ENCODE results near the gene PRDM16. TPM values are rescaled to one million over a fixed set of nuclear protein-coding genes. Genes with fewer than 3 reads are reported as not detected.
A peak's percentile ranks its signal among the peaks of the same experiment; 100 is the strongest.

The PRDM16 gene
- total and polyA plus RNA-seq, 4 donors, result 0.05 to 0.67 (median 0.19) TPM

GRCh38 chr1:3125546-3126368, 56.8 kb downstream of the PRDM16 start:
- Histone ChIP-seq H3K27ac (ENCODE audit: low read depth in 1 of 2, low read length in 2 of 2) (no peak overlapping the region), H3K9me3 (ENCODE audit: control insufficient read depth in 4 of 4, low read length in 3 of 4) (no peaks in the 10 kb centered on the region), H3K27me3 (ENCODE audit: control insufficient read depth in 4 of 4, insufficient read depth in 4 of 4, low read length in 3 of 4) (no peaks in the 10 kb centered on the region), H3K4me1 (ENCODE audit: control insufficient read depth in 4 of 4, insufficient read depth in 4 of 4, low read length in 3 of 4) (peaks cover 13 to 31% (median 30%) of the 10 kb centered on the region in 4 donors), H3K9ac (ENCODE audit: low read depth in 1 of 2, low read length in 2 of 2) (no peak overlapping the region), H3K36me3 (ENCODE audit: control insufficient read depth in 4 of 4, insufficient read depth in 3 of 4, low read depth in 1 of 4, low read length in 3 of 4) (no peaks in the 10 kb centered on the region), H3K4me3 (ENCODE audit: low read depth in 1 of 3, low read length in 3 of 3) (no peak overlapping the region)
- WGBS, result 42% methylated on average over 47 of the region's 47 CpGs
- no peak for DNase-seq (ENCODE audit: low spot score)
- TF ChIP-seq HNF4G (IDR thresholded peaks at IDR 0.05) (no peak), MAX (IDR thresholded peaks at IDR 0.05) (no peak), SP1 (IDR thresholded peaks at IDR 0.05) (no peak), TAF1 (conservative IDR thresholded peaks at IDR 0.05) (no peak), FOXA1 (IDR thresholded peaks at IDR 0.05) (no peak)

- H3K9me3 ChIP-seq (ENCODE audit: control insufficient read depth in 4 of 4, low read length in 3 of 4), result no peaks in the 10 kb centered on the region
- 84% methylated on average over 28 of the region's 28 CpGs for WGBS
- no peak for DNase-seq (ENCODE audit: low spot score)
Observed at GRCh38 chr1:3126756-3127678, 58.0 kb downstream of the PRDM16 start.

More at GRCh38 chr1:3126756-3127678, 58.0 kb downstream of the PRDM16 start:
- no peak overlapping the region for H3K4me3 ChIP-seq (ENCODE audit: low read depth in 1 of 3, low read length in 3 of 3)
- no peaks in the 10 kb centered on the region for H3K36me3 ChIP-seq (ENCODE audit: control insufficient read depth in 4 of 4, insufficient read depth in 3 of 4, low read depth in 1 of 4, low read length in 3 of 4)
- TF ChIP-seq MAX (IDR thresholded peaks at IDR 0.05) (no peak), TAF1 (conservative IDR thresholded peaks at IDR 0.05) (no peak), HNF4G (IDR thresholded peaks at IDR 0.05) (no peak), NR2F2 (IDR thresholded peaks at IDR 0.05) (peak; percentile 50), YY1 (IDR thresholded peaks at IDR 0.05) (no peak), RAD21 (IDR thresholded peaks at IDR 0.05) (no peak), REST (IDR thresholded peaks at IDR 0.05) (no peak)
- peak overlapping the region in 1 of 2 donors; percentile 25 for H3K27ac ChIP-seq (ENCODE audit: low read depth in 1 of 2, low read length in 2 of 2)
- H3K9ac ChIP-seq (ENCODE audit: low read depth in 1 of 2, low read length in 2 of 2), result no peak overlapping the region
- peaks cover 13 to 31% (median 30%) of the 10 kb centered on the region in 4 donors for H3K4me1 ChIP-seq (ENCODE audit: control insufficient read depth in 4 of 4, insufficient read depth in 4 of 4, low read length in 3 of 4)
- no peaks in the 10 kb centered on the region for H3K27me3 ChIP-seq (ENCODE audit: control insufficient read depth in 4 of 4, insufficient read depth in 4 of 4, low read length in 3 of 4)
